OCI-LY3 (cell line): ENCODE data around the gene WDR11.

Experiments
- H2AFZ ChIP-seq: fragments of 200-600, 300-600 bp; shearing (Covaris generic); 2 replicates; pipeline ENCODE4 v1.6.0; 2014; ENCODE audit warnings: antibody characterized with exemption, low read depth, low read length
- H3K27ac ChIP-seq: fragments of 200-600, 300-600 bp; sonication (generic); 2 replicates; pipeline ENCODE4 v1.5.1; 2014; ENCODE audit warnings: mild to moderate bottlenecking, low read length, moderate library complexity, mixed read lengths
- H3K27me3 ChIP-seq: fragments of 200-600, 300-600 bp; sonication (generic); 2 replicates; pipeline ENCODE4 v1.6.1; 2014; ENCODE audit warnings: low read depth, low read length, mixed read lengths
- H3K36me3 ChIP-seq: fragments of 200-600, 300-600 bp; sonication (generic); replicated peaks from 2 replicates; pipeline ENCODE3; 2014; ENCODE audit warnings: low read depth, low read length, mixed read lengths
- H3K4me1 ChIP-seq: fragments of 300-600, 200-600 bp; sonication (generic); 2 replicates; pipeline ENCODE4 v1.6.1; 2014; ENCODE audit warnings: low read length, mixed read lengths
- H3K4me2 ChIP-seq: fragments of 200-600, 300-600 bp; sonication (generic); 2 replicates; pipeline ENCODE4 v1.6.1; 2014; ENCODE audit warnings: low read length, mixed read lengths
- H3K4me3 ChIP-seq: fragments of 300-600, 200-600 bp; sonication (generic); 2 replicates; pipeline ENCODE4 v1.5.1; 2014; ENCODE audit warnings: antibody characterized with exemption, mild to moderate bottlenecking, low read length, moderate library complexity
- H3K79me2 ChIP-seq: fragments of 300-600, 200-600 bp; shearing (Covaris generic); 2 replicates; pipeline ENCODE4 v1.6.1; 2014; ENCODE audit warnings: mild to moderate bottlenecking, low read length, mixed read lengths
- H3K9ac ChIP-seq: fragments of 300-600, 200-600 bp; shearing (Covaris generic); 2 replicates; pipeline ENCODE4 v1.6.0; 2014; ENCODE audit warnings: mild to moderate bottlenecking, low read length, moderate library complexity
- H3K9me3 ChIP-seq: fragments of 200-600, 300-600 bp; shearing (Covaris generic); 2 replicates; pipeline ENCODE4 v1.6.1; 2014; ENCODE audit warnings: low read length, mixed read lengths; ENCODE audit not compliant: insufficient read depth
- H4K20me1 ChIP-seq: fragments of 200-600, 300-600 bp; sonication (generic); 2 replicates; pipeline ENCODE4 v1.6.1; 2016; ENCODE audit warnings: low read length, mixed read lengths; ENCODE audit not compliant: insufficient read depth
- CTCF ChIP-seq: fragments of 200-600, 300-600 bp; sonication (generic); IDR thresholded peaks from 2 replicates; pipeline ENCODE4 v1.5.1; 2014; ENCODE audit warnings: antibody characterized with exemption, low read length, low read depth
- EZH2phosphoT487 ChIP-seq: fragments of 200-600 bp; shearing (Covaris generic); IDR thresholded peaks from 2 replicates; pipeline ENCODE4 v1.6.1; 2018; ENCODE audit warnings: antibody characterized with exemption, mixed run types, low read depth

The WDR11 gene

DNA sequence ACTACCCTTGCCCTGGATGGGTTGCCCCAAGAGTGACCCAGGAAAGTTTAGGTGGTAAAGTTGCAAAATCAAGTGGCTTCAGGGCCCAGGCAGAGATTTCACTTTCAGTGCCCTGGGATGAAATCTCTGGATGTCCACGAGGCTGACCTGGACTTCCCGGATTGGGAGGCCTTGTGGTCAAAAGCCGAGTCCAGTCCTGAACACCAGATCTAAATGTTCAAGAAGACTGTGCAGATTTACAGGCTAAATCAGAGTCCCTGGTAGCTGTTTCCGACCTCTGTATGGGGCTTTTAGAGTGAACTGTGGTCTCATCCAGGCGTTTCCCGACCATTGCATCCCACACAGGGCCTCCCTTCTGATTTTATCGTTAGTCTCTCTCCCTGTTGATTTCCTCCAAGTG, 95.3 kb downstream of the WDR11 start:
- no peaks in the 10 kb centered on the region for H3K79me2 ChIP-seq
- H3K27ac ChIP-seq, result no peak overlapping the region
- H2AFZ ChIP-seq, result no peak overlapping the region
- no peak overlapping the region for H3K4me3 ChIP-seq
- no peaks in the 10 kb centered on the region for H4K20me1 ChIP-seq
- H3K9ac ChIP-seq, result no peak overlapping the region
- H3K27me3 ChIP-seq, result peaks cover 12% of the 10 kb centered on the region; the same call in 1 of the 2 replicates
- H3K4me1 ChIP-seq, result peaks cover 7% of the 10 kb centered on the region; the same call in 1 of the 2 replicates
- H3K4me2 ChIP-seq, result no peak overlapping the region
- TF ChIP-seq CTCF (no peak), EZH2phosphoT487 (no peak)
- H3K36me3 ChIP-seq, result no peaks in the 10 kb centered on the region
- H3K9me3 ChIP-seq, result no peaks in the 10 kb centered on the region

GRCh38 chr10:120948889-120949608, 97.9 kb downstream of the WDR11 start:
- Histone ChIP-seq H3K9me3 (no peaks in the 10 kb centered on the region), H2AFZ (peak overlapping the region; percentile 65; the same call in 1 of the 2 replicates), H3K4me2 (peak overlapping the region; percentile 80), H3K27ac (no peak overlapping the region), H3K4me3 (peak overlapping the region; percentile 80), H3K36me3 (no peaks in the 10 kb centered on the region), H3K9ac (peak overlapping the region; percentile 54; the same call in 1 of the 2 replicates), H3K4me1 (no peaks in the 10 kb centered on the region), H3K79me2 (no peaks in the 10 kb centered on the region), H4K20me1 (no peaks in the 10 kb centered on the region), H3K27me3 (peaks cover 19% of the 10 kb centered on the region; the same call in 1 of the 2 replicates)
- peak; percentile 48 for TF ChIP-seq CTCF
- no peak for TF ChIP-seq EZH2phosphoT487

- H4K20me1 ChIP-seq, result no peaks in the 10 kb centered on the region
- H3K4me2 ChIP-seq, result peak overlapping the region; percentile 80
- peaks cover 19% of the 10 kb centered on the region; the same call in 1 of the 2 replicates for H3K27me3 ChIP-seq
- no peak overlapping the region for H3K27ac ChIP-seq
- H3K9ac ChIP-seq, result no peak overlapping the region
- H3K9me3 ChIP-seq, result no peaks in the 10 kb centered on the region
- no peaks in the 10 kb centered on the region for H3K79me2 ChIP-seq
- TF ChIP-seq CTCF (no peak), EZH2phosphoT487 (no peak)
- peak overlapping the region; percentile 80; the same call in 1 of the 2 replicates for H3K4me3 ChIP-seq
- no peaks in the 10 kb centered on the region for H3K4me1 ChIP-seq
- no peak overlapping the region for H2AFZ ChIP-seq
- no peaks in the 10 kb centered on the region for H3K36me3 ChIP-seq
Measured at GRCh38 chr10:120949609-120950031, 98.5 kb downstream of the WDR11 start.

DNA sequence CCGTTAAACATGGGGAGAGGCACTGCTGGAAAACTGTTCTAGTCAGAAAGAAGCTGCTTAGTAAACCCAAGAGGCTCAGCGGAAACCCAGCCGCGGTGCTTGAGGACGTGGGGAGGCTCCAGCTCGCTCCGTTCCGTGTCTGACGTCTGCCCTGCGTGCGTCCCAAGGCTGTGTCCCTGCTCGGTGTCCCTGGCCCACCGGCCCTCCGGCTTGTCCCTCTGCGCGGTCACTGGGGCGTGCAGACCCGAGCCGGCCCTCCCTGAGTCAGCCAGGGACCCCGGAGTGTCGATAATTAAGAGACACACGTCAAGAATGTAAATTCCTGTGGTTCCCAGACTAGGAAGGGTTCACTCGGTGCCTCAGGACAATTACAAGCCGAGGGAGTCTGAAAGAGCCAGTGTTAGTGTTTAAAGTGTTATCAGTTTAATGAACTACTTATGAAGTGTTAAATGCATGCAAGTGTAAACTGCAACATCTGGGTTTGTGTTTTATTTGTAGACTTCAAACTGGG, 98.9 kb downstream of the WDR11 start:
- Histone ChIP-seq H4K20me1 (no peaks in the 10 kb centered on the region), H3K4me1 (no peaks in the 10 kb centered on the region), H3K9me3 (no peaks in the 10 kb centered on the region), H3K4me2 (no peak overlapping the region), H3K4me3 (no peak overlapping the region), H3K27ac (no peak overlapping the region), H3K9ac (no peak overlapping the region), H3K79me2 (no peaks in the 10 kb centered on the region), H3K27me3 (peaks cover 19% of the 10 kb centered on the region; the same call in 1 of the 2 replicates), H2AFZ (no peak overlapping the region), H3K36me3 (no peaks in the 10 kb centered on the region)
- TF ChIP-seq EZH2phosphoT487 (no peak), CTCF (no peak)
